A549 (cell line): ENCODE results near the gene ARMC6. TPM values are rescaled to one million over a fixed set of nuclear protein-coding genes. Genes with fewer than 3 reads are reported as not detected.

ENCODE experiments used
- ATAC-seq, 2 experiments: fragments of 200-7000 bp in 1 of 2; fragments of >200 bp in 1 of 2; cut with Nextera tagmentation in 1 of 2; cut with Tn5 transposase in 1 of 2; 3 replicates each; pipeline versions ENCODE4 v1.8.0 to v1.9.1; 2018 to 2020; ENCODE audit warnings: mild to moderate bottlenecking in 1 of 2, moderate library complexity in 1 of 2
- CTCF ChIA-PET: fragments of 300-600 bp; sonication (Branson Sonifier 250); formaldehyde crosslinking; extraction: SDS; loops from one replicate; lab custom pipeline; 2021; ENCODE audit warnings: antibody characterized with exemption, inconsistent platforms; lab: Yijun Ruan, JAX
- POLR2A ChIA-PET: fragments of 350-600 bp; formaldehyde crosslinking; extraction: SDS; loops from one replicate; lab custom pipeline; 2021; ENCODE audit warnings: antibody characterized with exemption, inconsistent platforms; lab: Yijun Ruan, JAX
- DNase-seq, 2 experiments: peaks; one replicate each; pipeline versions ENCODE4 v3.0.0 to v3.0.0-alpha.2; 2011 to 2016; ENCODE audit warnings: low read depth in 1 of 2, low spot score in 1 of 2
- FAIRE-seq: peaks from 2 replicates; lab custom pipeline; 2011; peaks lifted over from hg19 to GRCh38; lab: Jason Lieb, UNC
- H3K27ac ChIP-seq, 2 experiments: fragments of >200 bp; sonication (Bioruptor Twin); formaldehyde crosslinking; 3 replicates each; pipeline ENCODE4 v1.5.1; 2016 to 2017
- H3K4me1 ChIP-seq: fragments of >200 bp; sonication (Bioruptor Twin); formaldehyde crosslinking; 3 replicates; pipeline ENCODE4 v1.6.1; 2016
- H3K4me2 ChIP-seq: fragments of >200 bp; sonication (Bioruptor Twin); formaldehyde crosslinking; 3 replicates; pipeline ENCODE4 v1.6.1; 2016
- H3K4me3 ChIP-seq: fragments of >200 bp; sonication (Bioruptor Twin); formaldehyde crosslinking; 3 replicates; pipeline ENCODE4 v1.5.1; 2016
- H3K9me3 ChIP-seq: fragments of >200 bp; sonication (Bioruptor Twin); formaldehyde crosslinking; 3 replicates; pipeline ENCODE4 v1.6.1; 2016
- BHLHE40 ChIP-seq: IDR thresholded peaks from 2 replicates; pipeline ENCODE4 v1.6.1; 2012; ENCODE audit warnings: low read depth, low read length, inconsistent platforms
- CEBPB ChIP-seq, 2 experiments: fragments of >200 bp in 1 of 2; sonication (Bioruptor Twin) in 1 of 2; formaldehyde crosslinking in 1 of 2; IDR thresholded peaks; 2 replicates each; pipeline ENCODE4 v1.6.1; 2012 to 2016
- EHMT2 ChIP-seq: fragments of 200-600 bp; sonication (generic); IDR thresholded peaks from 2 replicates; pipeline ENCODE4 v1.6.1; 2016; ENCODE audit warnings: antibody characterized with exemption, low read depth, mild to moderate bottlenecking, moderate library complexity
- FOSL2 ChIP-seq, 2 experiments: fragments of 450-650 bp in 1 of 2; fragments of >200 bp in 1 of 2; sonication (Bioruptor Twin) in 1 of 2; formaldehyde crosslinking; IDR thresholded peaks; 2 replicates each; pipeline versions ENCODE4 v1.5.0 to v1.6.1; 2016 to 2020; ENCODE audit warnings: mild to moderate bottlenecking in 1 of 2, moderate library complexity in 1 of 2
- FOXS1 ChIP-seq: fragments of 250-450 bp; sonication (Bioruptor Pico); IDR thresholded peaks from 2 replicates; pipeline ENCODE4 v1.5.0; 2020; ENCODE audit warnings: mild to moderate bottlenecking, moderate library complexity
- GATA3 ChIP-seq: IDR thresholded peaks from 2 replicates; pipeline ENCODE4 v1.6.1; 2012; ENCODE audit warnings: borderline replicate concordance
- HDAC2 ChIP-seq: fragments of 200-600 bp; sonication (generic); IDR thresholded peaks from 2 replicates; pipeline ENCODE4 v1.6.1; 2016
- HEYL ChIP-seq: fragments of 250-450 bp; sonication (Bioruptor Pico); IDR thresholded peaks from 2 replicates; pipeline ENCODE4 v1.8.0; 2021; ENCODE audit warnings: mild to moderate bottlenecking, moderate library complexity
- HOXB13 ChIP-seq: fragments of 250-450 bp; sonication (Bioruptor Pico); IDR thresholded peaks from 2 replicates; pipeline ENCODE4 v1.5.0; 2020; ENCODE audit warnings: low read depth, mild to moderate bottlenecking, moderate library complexity
- HOXB5 ChIP-seq: fragments of 250-450 bp; sonication (Bioruptor Pico); IDR thresholded peaks from 2 replicates; pipeline ENCODE4 v1.5.0; 2020; ENCODE audit warnings: mild to moderate bottlenecking, moderate library complexity
- JUNB ChIP-seq: fragments of >200 bp; sonication (Bioruptor Twin); formaldehyde crosslinking; IDR thresholded peaks from 2 replicates; pipeline ENCODE4 v1.6.1; 2016
- KDM1A ChIP-seq: fragments of 200-600 bp; sonication (generic); IDR thresholded peaks from 2 replicates; pipeline ENCODE4 v1.6.1; 2016; ENCODE audit warnings: low read depth, mild to moderate bottlenecking
- MAZ ChIP-seq: fragments of 150-350 bp; IDR thresholded peaks from 2 replicates; pipeline ENCODE4 v1.6.1; 2014; ENCODE audit warnings: antibody characterized with exemption, low read depth, low read length, borderline replicate concordance
- NFE2L2 ChIP-seq: fragments of 150-350 bp; conservative IDR thresholded peaks from 2 replicates; pipeline ENCODE4 v1.6.1; 2014; ENCODE audit warnings: low read length
- NR3C1 ChIP-seq: fragments of >200 bp; sonication (Bioruptor Twin); formaldehyde crosslinking; IDR thresholded peaks from 3 replicates; pipeline ENCODE4 v1.6.1; 2017
- PHF8 ChIP-seq: fragments of 200-600 bp; sonication (generic); IDR thresholded peaks from 2 replicates; pipeline ENCODE4 v1.6.1; 2016; ENCODE audit warnings: low read depth, mild to moderate bottlenecking, antibody characterized with exemption, moderate library complexity, borderline replicate concordance
- POLR2A ChIP-seq: IDR thresholded peaks from 2 replicates; pipeline ENCODE4 v1.6.1; 2012; ENCODE audit warnings: mild to moderate bottlenecking, low read length
- RAD21 ChIP-seq, 2 experiments: fragments of >200 bp in 1 of 2; sonication (Bioruptor Twin) in 1 of 2; formaldehyde crosslinking in 1 of 2; IDR thresholded peaks in 1 of 2; conservative IDR thresholded peaks in 1 of 2; 2 replicates in 1 of 2; 3 replicates in 1 of 2; pipeline ENCODE4 v1.6.1; 2012 to 2018; ENCODE audit warnings: inconsistent platforms in 1 of 2
- RFX5 ChIP-seq: fragments of 450-650 bp; IDR thresholded peaks from 2 replicates; pipeline ENCODE4 v1.7.1; 2014; ENCODE audit warnings: antibody characterized with exemption, mild to moderate bottlenecking, moderate library complexity
- SMC3 ChIP-seq: fragments of >200 bp; sonication (Bioruptor Twin); formaldehyde crosslinking; IDR thresholded peaks from 3 replicates; pipeline ENCODE4 v1.6.1; 2018; ENCODE audit warnings: inconsistent platforms
- TP53 ChIP-seq: fragments of 250-450 bp; sonication (Bioruptor Pico); IDR thresholded peaks from 2 replicates; pipeline ENCODE4 v1.5.0; 2021; ENCODE audit warnings: mild to moderate bottlenecking, moderate library complexity
- ZFP36 ChIP-seq: fragments of 450-650 bp; IDR thresholded peaks from 2 replicates; pipeline ENCODE4 v1.6.1; 2014; ENCODE audit warnings: borderline replicate concordance; ENCODE audit not compliant: partially characterized antibody
- ZNF302 ChIP-seq: fragments of 250-450 bp; sonication (Bioruptor Pico); IDR thresholded peaks from 2 replicates; pipeline ENCODE4 v1.9.0; 2021; ENCODE audit warnings: inconsistent platforms, mild to moderate bottlenecking, moderate library complexity
- WGBS: methylation state at CpG from one replicate; pipeline ENCODE4 v1.1.6; 2017; ENCODE audit errors: missing lambda C conversion rate; 5-methylcytosine and 5-hydroxymethylcytosine counted together
- polyA plus RNA-seq, 4 experiments: library from polyadenylated mRNA; depleted of rRNA in 3 of 4; stranded (reverse); fragments of >200 nt; fragmentation: RNase III in 1 of 4; extraction: RNeasy Plus Mini Kit Qiagen cat#74134 plus additional on column Dnase treatment in 1 of 4; gene quantifications; 2 replicates in 3 of 4; 3 replicates in 1 of 4; pipeline ENCODE4 v1.2.3, GENCODE V29; 2011 to 2017
- TF ChIP-seq, protein P1 (sequence below): fragments of 250-450 bp; sonication (Bioruptor Pico); IDR thresholded peaks from 2 replicates; pipeline ENCODE4 v1.5.0; 2021; ENCODE audit warnings: mild to moderate bottlenecking, moderate library complexity, borderline replicate concordance
- TF ChIP-seq, protein P2 (sequence below): fragments of >200 bp; sonication (Bioruptor Twin); formaldehyde crosslinking; IDR thresholded peaks from 2 replicates; pipeline ENCODE4 v1.6.1; 2016
- TF ChIP-seq, protein P3 (sequence below): IDR thresholded peaks from 2 replicates; pipeline ENCODE4 v1.6.1; 2012; ENCODE audit warnings: low read depth, borderline replicate concordance
- TF ChIP-seq, protein P4 (sequence below): fragments of >200 bp; sonication (Bioruptor Twin); formaldehyde crosslinking; IDR thresholded peaks from 3 replicates; pipeline ENCODE4 v1.6.1; 2016

ARMC6 gene
- polyA plus RNA-seq, 2 of the 4 experiments (the other 2 are of a cell fraction), result 18.2 to 27.6 TPM

DNA sequence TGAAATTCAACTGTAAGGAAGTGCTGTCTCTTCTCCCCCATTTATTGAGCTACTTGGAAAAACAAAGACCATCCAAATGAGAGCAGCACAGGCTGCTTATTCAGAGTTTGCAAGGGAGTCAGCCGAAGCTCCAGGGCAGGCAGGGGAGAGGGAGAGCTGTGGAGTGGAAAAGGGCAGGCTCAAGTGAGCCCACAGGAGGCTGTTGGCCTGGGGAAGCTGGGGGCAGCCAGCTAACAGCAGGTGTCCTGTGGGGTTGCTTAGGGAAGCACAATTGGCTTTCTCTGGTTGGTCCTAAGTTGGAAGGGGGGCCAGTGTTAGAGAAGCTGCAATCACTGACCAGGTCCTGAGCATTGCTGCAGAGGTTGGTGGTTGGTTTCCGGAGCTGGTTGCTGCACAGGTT lies 54.3 kb downstream of the ARMC6 start:
- TF ChIP-seq ZNF302 (no peak), FOXS1 (CRISPR knock-in tag) (no peak), RAD21 (conservative IDR thresholded peaks at IDR 0.05 in 1 of 2, IDR thresholded peaks at IDR 0.05 in 1 of 2) (no peak), POLR2A (no peak), ZFP36 (no peak), HOXB5 (no peak), PHF8 (no peak), SMC3 (no peak), RFX5 (no peak), CEBPB (IDR thresholded peaks at IDR 0.05) (no peak)
- TF ChIP-seq, protein P1, sequence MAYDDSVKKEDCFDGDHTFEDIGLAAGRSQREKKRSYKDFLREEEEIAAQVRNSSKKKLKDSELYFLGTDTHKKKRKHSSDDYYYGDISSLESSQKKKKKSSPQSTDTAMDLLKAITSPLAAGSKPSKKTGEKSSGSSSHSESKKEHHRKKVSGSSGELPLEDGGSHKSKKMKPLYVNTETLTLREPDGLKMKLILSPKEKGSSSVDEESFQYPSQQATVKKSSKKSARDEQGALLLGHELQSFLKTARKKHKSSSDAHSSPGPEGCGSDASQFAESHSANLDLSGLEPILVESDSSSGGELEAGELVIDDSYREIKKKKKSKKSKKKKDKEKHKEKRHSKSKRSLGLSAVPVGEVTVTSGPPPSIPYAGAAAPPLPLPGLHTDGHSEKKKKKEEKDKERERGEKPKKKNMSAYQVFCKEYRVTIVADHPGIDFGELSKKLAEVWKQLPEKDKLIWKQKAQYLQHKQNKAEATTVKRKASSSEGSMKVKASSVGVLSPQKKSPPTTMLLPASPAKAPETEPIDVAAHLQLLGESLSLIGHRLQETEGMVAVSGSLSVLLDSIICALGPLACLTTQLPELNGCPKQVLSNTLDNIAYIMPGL (CRISPR knock-in tag), result no peak
- TF ChIP-seq, protein P2, sequence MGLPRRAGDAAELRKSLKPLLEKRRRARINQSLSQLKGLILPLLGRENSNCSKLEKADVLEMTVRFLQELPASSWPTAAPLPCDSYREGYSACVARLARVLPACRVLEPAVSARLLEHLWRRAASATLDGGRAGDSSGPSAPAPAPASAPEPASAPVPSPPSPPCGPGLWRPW, result no peak
- TF ChIP-seq, all 56 proteins: peak for 0
- Histone ChIP-seq H3K27ac (no peak overlapping the region), H3K9me3 (no peaks in the 10 kb centered on the region), H3K4me1 (no peaks in the 10 kb centered on the region), H3K4me3 (no peak overlapping the region), H3K4me2 (no peak overlapping the region)
- POLR2A ChIA-PET, result no interaction called here
- ATAC-seq (no peak), DNase-seq (no peak), FAIRE-seq (no peak)
- CTCF ChIA-PET, result no interaction called here
- WGBS, result 61% methylated on average over 2 of the region's 2 CpGs

DNA sequence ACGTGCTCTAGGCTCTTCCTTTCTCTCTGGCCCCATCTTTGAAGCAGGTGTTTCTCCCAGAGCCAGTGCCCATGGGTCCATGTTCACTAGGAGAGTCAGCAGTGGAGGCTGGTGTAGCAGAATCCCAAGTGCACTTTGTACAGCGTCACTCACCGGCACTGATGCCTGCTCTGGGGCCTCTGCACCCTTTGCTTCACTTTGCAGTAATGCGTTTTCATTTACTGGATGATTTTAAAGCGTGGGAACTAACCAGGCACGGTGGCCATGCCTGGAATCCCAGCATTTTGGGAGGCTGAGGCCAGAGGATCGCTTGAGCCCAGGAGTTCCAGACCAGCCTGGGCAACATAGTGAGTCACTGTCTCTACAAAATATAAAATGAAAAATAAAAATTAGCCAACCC lies 61.1 kb downstream of the ARMC6 start:
- Histone ChIP-seq H3K4me2 (no peak overlapping the region), H3K27ac (no peak overlapping the region), H3K4me1 (no peaks in the 10 kb centered on the region)
- WGBS, result 71% methylated on average over 5 of the region's 7 CpGs
- CTCF ChIA-PET, result no interaction called here
- ATAC-seq, result no peak
- DNase-seq, result no peak
- POLR2A ChIA-PET, result no interaction called here
- no peak for FAIRE-seq
- TF ChIP-seq FOXS1 (CRISPR knock-in tag), result no peak
- TF ChIP-seq JUNB, result no peak
- no peak for TF ChIP-seq EHMT2
- TF ChIP-seq, protein P3, sequence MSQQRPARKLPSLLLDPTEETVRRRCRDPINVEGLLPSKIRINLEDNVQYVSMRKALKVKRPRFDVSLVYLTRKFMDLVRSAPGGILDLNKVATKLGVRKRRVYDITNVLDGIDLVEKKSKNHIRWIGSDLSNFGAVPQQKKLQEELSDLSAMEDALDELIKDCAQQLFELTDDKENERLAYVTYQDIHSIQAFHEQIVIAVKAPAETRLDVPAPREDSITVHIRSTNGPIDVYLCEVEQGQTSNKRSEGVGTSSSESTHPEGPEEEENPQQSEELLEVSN, result no peak
- no peak for TF ChIP-seq NR3C1
- TF ChIP-seq HOXB5, result no peak
- no peak for TF ChIP-seq CEBPB (IDR thresholded peaks at IDR 0.05)
- no peak for TF ChIP-seq HOXB13
- TF ChIP-seq TP53 (CRISPR knock-in tag), result no peak
- TF ChIP-seq BHLHE40, result no peak
- TF ChIP-seq, protein P4, sequence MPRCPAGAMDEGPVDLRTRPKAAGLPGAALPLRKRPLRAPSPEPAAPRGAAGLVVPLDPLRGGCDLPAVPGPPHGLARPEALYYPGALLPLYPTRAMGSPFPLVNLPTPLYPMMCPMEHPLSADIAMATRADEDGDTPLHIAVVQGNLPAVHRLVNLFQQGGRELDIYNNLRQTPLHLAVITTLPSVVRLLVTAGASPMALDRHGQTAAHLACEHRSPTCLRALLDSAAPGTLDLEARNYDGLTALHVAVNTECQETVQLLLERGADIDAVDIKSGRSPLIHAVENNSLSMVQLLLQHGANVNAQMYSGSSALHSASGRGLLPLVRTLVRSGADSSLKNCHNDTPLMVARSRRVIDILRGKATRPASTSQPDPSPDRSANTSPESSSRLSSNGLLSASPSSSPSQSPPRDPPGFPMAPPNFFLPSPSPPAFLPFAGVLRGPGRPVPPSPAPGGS, result no peak
- no peak for TF ChIP-seq HEYL (CRISPR knock-in tag)
- no peak for TF ChIP-seq KDM1A
- no peak for TF ChIP-seq HDAC2
- TF ChIP-seq GATA3, result no peak
- no peak for TF ChIP-seq MAZ
- TF ChIP-seq NFE2L2, result no peak
- TF ChIP-seq, protein P1 (CRISPR knock-in tag), result no peak
- TF ChIP-seq ZFP36, result no peak
- no peak for TF ChIP-seq FOSL2 (IDR thresholded peaks at IDR 0.05)
- TF ChIP-seq FOSL2 (CRISPR knock-in tag; IDR thresholded peaks at IDR 0.05), result no peak
- TF ChIP-seq, all 56 proteins: peak for 0
- H3K9me3 ChIP-seq, result no peaks in the 10 kb centered on the region
- H3K4me3 ChIP-seq, result no peak overlapping the region
